Fibroblast of the aortic adventitia (primary cell): ENCODE data around the gene ZMIZ1. TPM values are rescaled to one million over a fixed set of nuclear protein-coding genes. Genes with fewer than 3 reads are reported as not detected.
"Not testable (repeated sequence)": the region's sequence is repeated elsewhere in the genome, so short reads cannot be mapped to it uniquely, and the experiment has no call there.

ENCODE experiments used
- DNase-seq: peaks from one replicate; pipeline ENCODE4 v3.0.0-alpha.2; 2010; ENCODE audit warnings: low read depth
- H3K4me3 ChIP-seq: 2 replicates; pipeline ENCODE4 v1.5.1; 2011; ENCODE audit warnings: low read depth, mild to moderate bottlenecking, control low read depth, low read length, moderate library complexity
- CTCF ChIP-seq: IDR thresholded peaks from 2 replicates; pipeline ENCODE4 v1.5.1; 2011; ENCODE audit warnings: mild to moderate bottlenecking, low read length, control low read depth, inconsistent platforms; ENCODE audit not compliant: insufficient read depth
- total RNA-seq: library from RNA; depleted of rRNA; stranded (reverse); fragments of >200 nt; gene quantifications from 2 replicates; pipeline ENCODE4 v1.2.3, GENCODE V29; 2012; ENCODE audit warnings: low replicate concordance

The ZMIZ1 gene
- total RNA-seq, 1 donor = 28.1 TPM

- TF ChIP-seq CTCF = no peak
- no peak for DNase-seq
- no peak overlapping the region for H3K4me3 ChIP-seq
Measured at GRCh38 chr10:79030705-79031104, 38.1 kb upstream of the ZMIZ1 start.

- TF ChIP-seq CTCF = no peak
- DNase-seq = no peak
- no peak overlapping the region for H3K4me3 ChIP-seq
Measured at GRCh38 chr10:79031723-79032122, 37.0 kb upstream of the ZMIZ1 start.

- TF ChIP-seq CTCF = no peak
- DNase-seq = no peak
- H3K4me3 ChIP-seq = no peak overlapping the region
Measured at GRCh38 chr10:79034271-79034876, 34.4 kb upstream of the ZMIZ1 start.

- DNase-seq, H3K4me3 ChIP-seq: not testable (repeated sequence)
Measured at GRCh38 chr10:79036416-79036815, 32.4 kb upstream of the ZMIZ1 start.

GRCh38 chr10:79038104-79038840 is 30.5 kb upstream of the ZMIZ1 start:
- no peak overlapping the region for H3K4me3 ChIP-seq
- TF ChIP-seq CTCF = no peak
- DNase-seq = no peak

- no peak for DNase-seq
- no peak overlapping the region for H3K4me3 ChIP-seq
- no peak for TF ChIP-seq CTCF
Measured at GRCh38 chr10:79038841-79039201, 29.9 kb upstream of the ZMIZ1 start.

GRCh38 chr10:79042639-79043411 is 25.9 kb upstream of the ZMIZ1 start:
- no peak for TF ChIP-seq CTCF
- no peak overlapping the region for H3K4me3 ChIP-seq
- DNase-seq = no peak
